Cardiac septum (tissue), 1 donor: ENCODE results near the gene SLC7A8. TPM values are rescaled to one million over a fixed set of nuclear protein-coding genes. Genes with fewer than 3 reads are reported as not detected.

Experiments used
- DNase-seq: peaks from one replicate; pipeline ENCODE4 v3.0.0-alpha.2; 2020; ENCODE audit warnings: low spot score
- intact Hi-C: fragments of 100-400 bp; cut with DNase I; formaldehyde crosslinking; loops from one replicate; pipeline ENCODE4 v1.14.0; 2022
- total RNA-seq: library from RNA; stranded (reverse); fragmentation: NEBNext Ultra II Directional; extraction: Animal tissue kit (Norgen Biotek cat#: 25700); gene quantifications from one replicate; pipeline ENCODE4 v1.2.1, GENCODE V29; 2021
- donor health status: DM: no; HTN: no; CAD: no.

SLC7A8 gene
- total RNA-seq, 1 donor from 2014 or later: 4.4 TPM

- intact Hi-C loops: no loop called here
- no peak for DNase-seq
These were observed 19.6 kb downstream of the SLC7A8 start for GRCh38 chr14:23163830-23164229.

- intact Hi-C loops: no loop called here
- no peak for DNase-seq
These were observed 20.7 kb downstream of the SLC7A8 start for GRCh38 chr14:23162800-23163199.

GRCh38 chr14:23162005-23162404, 21.5 kb downstream of the SLC7A8 start:
- intact Hi-C loops: no loop called here
- DNase-seq: no peak

- intact Hi-C loops: no loop called here
- no peak for DNase-seq
These were observed 22.4 kb downstream of the SLC7A8 start for GRCh38 chr14:23160924-23161522.

GRCh38 chr14:23159532-23159931, 23.9 kb downstream of the SLC7A8 start:
- intact Hi-C loops: no loop called here
- no peak for DNase-seq

- intact Hi-C loops: no loop called here
- DNase-seq: no peak
These were observed 24.7 kb downstream of the SLC7A8 start for GRCh38 chr14:23158779-23159178.

GRCh38 chr14:23154964-23155587, 28.4 kb downstream of the SLC7A8 start:
- intact Hi-C loops: no loop called here
- DNase-seq: peak; percentile 85

- peak; percentile 90 for DNase-seq
- intact Hi-C loops: no loop called here
These were observed 29.3 kb downstream of the SLC7A8 start for GRCh38 chr14:23153851-23154796.

- DNase-seq: no peak
- intact Hi-C loops: no loop called here
These were observed 32.1 kb downstream of the SLC7A8 start for GRCh38 chr14:23151342-23151741.

- no peak for DNase-seq
These were observed 33.7 kb downstream of the SLC7A8 start for GRCh38 chr14:23149745-23150144.

GRCh38 chr14:23148591-23149249, 34.7 kb downstream of the SLC7A8 start:
- intact Hi-C loops: no loop called here
- DNase-seq: no peak

More at GRCh38 chr14:23149745-23150144, 33.7 kb downstream of the SLC7A8 start:
- intact Hi-C loops: no loop called here

- intact Hi-C loops: no loop called here
- DNase-seq: no peak
These were observed 35.8 kb downstream of the SLC7A8 start for GRCh38 chr14:23147676-23148075.

- intact Hi-C loops: no loop called here
These were observed 36.5 kb downstream of the SLC7A8 start for GRCh38 chr14:23146980-23147379.

GRCh38 chr14:23146351-23146910, 37.0 kb downstream of the SLC7A8 start:
- DNase-seq: no peak
- intact Hi-C loops: no loop called here

More at GRCh38 chr14:23146980-23147379, 36.5 kb downstream of the SLC7A8 start:
- no peak for DNase-seq

GRCh38 chr14:23145794-23146350, 37.6 kb downstream of the SLC7A8 start:
- intact Hi-C loops: no loop called here
- no peak for DNase-seq

- intact Hi-C loops: no loop called here
- DNase-seq: no peak
These were observed 39.5 kb downstream of the SLC7A8 start for GRCh38 chr14:23143911-23144310.

GRCh38 chr14:23142826-23143225, 40.6 kb downstream of the SLC7A8 start:
- no peak for DNase-seq
- intact Hi-C loops: no loop called here

GRCh38 chr14:23141706-23142444, 41.6 kb downstream of the SLC7A8 start:
- peak; percentile 79 for DNase-seq
- intact Hi-C loops: no loop called here

- intact Hi-C loops: no loop called here
These were observed 43.1 kb downstream of the SLC7A8 start for GRCh38 chr14:23140371-23140770.

More at GRCh38 chr14:23140371-23140770, 43.1 kb downstream of the SLC7A8 start:
- DNase-seq: no peak
